Left forelimb (tissue), 1 donor: ENCODE measurements around the gene URAD.

Experiments
- DNase-seq: peaks from one replicate; pipeline ENCODE4 v3.0.0-alpha.2; 2018; ENCODE audit warnings: low spot score

URAD gene

DNA sequence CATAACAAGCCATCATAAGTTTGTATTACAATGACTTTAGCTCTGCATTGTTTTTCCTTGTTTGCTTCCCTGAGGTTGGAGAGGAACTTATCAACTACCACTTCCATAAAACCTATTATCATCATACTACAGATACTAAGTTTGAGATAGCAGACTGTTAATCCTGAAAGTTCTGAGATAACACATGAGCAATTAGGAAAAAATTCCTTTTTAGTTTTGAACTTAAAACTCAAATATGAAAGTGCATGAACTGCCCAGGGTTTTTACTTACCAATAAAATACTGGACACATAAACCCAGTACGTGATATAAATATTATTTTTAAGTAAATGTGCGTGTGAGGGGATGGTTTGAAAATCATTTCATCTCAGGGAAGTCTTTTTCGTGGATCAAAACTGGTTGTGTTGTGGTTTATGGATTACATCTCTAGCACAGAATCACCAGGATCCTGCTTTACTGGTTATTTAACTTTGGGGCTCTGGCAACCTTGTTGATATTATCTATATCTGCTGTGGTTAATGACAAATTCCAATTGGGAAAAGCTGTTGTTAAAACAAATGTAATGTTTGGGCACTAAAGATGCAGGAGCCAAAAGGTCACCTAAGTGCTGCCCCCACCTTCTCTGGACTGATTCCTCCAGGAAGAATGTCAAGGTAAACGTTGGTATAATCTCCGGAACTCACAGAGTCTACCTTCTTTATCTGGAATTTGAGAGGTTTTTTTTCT, 31.8 kb downstream of the URAD start:
- DNase-seq, result no peak

- DNase-seq, result no peak
Observed at GRCh38 chr13:27955014-27955591, 33.4 kb downstream of the URAD start.

DNA sequence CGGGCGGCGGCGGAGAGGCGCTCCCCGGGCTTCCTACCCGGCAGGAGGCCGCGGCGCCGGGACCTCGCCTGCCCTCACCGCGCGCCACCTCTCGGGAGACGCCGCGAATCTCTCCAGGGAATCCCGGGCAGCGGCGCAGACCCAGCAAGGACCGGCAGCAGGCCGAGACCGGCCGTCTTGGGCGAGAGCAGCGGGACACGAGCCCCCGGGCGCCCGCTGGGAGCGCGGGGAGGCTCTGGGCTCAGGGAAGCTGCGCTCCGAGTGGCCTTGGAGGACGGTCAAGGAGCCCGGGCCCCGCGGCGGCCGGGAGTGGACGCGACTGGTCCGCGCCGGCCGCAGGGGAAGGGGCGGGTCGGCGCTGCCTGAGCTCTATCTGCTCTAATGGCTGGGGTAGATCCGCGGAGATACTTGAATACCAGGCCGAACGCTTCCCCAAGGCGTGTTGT, 34.1 kb downstream of the URAD start:
- DNase-seq, result peak; percentile 64

DNA sequence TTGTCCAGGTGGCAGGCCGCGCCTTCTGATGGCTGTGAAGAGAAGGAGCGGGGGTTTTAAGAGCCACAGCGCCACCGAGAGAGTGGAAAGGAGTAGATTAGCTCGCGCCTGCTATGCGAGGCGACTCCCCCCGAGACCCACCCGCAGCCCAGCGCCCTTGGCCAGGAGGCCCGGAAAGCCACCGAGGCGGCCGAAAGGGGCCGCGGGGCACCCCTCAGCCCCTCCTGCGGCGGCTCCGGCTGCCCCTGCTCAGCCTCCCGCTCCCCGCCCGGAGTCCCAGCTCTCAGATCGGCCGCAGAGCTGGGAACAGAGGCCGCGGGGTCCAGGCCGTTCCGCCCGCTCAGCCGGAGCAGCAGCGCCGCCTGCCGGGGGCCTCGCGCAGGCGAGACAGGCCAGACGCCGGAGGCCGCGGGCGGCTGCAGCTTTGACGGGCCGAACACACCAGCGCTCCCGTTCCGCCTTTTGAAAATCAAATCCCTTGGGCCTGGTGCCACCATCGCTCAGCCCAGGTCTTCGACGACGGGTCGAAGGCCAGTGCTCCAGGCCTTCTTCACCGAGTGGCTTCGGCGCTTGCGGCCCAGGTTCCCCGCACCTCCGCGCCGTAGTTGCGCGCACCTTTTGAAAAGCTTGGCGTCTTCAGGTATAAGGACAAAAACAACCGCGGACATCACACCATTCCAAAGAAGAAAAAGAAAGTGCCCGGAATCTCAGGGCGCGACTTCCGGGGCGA, 34.7 kb downstream of the URAD start:
- peak; percentile 86 for DNase-seq

- DNase-seq, result peak; percentile 49
Observed at GRCh38 chr13:27952876-27953675, 35.4 kb downstream of the URAD start.

- DNase-seq, result no peak
Observed at GRCh38 chr13:27942972-27943371, 45.5 kb downstream of the URAD start.

DNA sequence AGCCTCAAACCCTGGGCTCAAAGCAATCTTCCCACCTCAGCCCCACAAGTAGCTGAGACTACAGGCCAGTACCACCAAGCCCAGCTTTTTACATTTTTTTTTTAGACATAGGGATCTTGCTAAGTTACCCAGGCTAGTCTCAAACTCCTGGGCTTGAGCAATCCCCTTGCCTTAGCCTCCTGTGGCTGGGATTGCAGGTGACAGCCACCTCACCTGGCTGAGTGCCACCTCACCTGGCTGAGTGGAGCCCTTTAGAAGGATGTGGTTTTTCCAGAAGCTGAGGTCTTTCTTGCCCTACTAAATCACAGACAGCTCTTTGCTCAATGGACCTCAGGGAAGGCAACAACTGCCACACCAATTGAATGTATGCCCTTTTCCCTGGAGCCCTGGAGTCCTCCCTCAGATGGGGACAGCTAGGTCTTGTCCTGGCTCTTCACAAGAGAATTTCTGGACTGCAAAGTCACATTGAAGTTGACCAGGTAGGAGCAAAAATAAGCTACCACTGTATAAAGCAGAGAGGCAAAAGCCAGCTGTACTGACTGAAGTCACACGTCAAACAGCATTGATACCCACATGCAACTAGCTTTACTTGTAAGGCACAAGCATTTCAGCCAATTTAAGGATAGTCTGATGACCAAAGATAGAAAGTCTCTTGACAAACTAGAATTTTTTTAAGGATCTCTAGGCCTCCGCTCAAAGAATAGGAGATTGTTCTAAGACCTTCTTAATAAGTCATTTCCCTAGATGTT, 54.7 kb downstream of the URAD start:
- DNase-seq, result no peak

DNA sequence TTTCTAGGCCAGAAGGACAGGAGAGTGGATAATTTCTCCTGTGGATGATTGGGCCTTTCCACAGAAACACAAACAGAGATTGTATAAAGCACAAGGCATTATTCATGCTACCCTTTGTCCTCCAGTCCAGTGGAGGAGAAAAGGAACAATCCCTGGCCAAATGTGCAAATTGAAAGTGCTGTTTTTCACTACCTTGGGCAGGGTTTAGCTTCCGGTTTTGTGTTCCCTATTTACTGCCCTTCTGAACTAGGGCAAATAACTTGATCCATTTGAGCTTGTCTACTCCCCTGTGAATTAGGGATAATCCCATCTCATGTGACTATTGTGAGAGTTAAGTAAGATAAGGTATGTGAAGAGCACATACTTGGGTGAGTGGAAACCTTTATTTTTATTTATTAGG, 55.4 kb downstream of the URAD start:
- DNase-seq, result no peak

DNA sequence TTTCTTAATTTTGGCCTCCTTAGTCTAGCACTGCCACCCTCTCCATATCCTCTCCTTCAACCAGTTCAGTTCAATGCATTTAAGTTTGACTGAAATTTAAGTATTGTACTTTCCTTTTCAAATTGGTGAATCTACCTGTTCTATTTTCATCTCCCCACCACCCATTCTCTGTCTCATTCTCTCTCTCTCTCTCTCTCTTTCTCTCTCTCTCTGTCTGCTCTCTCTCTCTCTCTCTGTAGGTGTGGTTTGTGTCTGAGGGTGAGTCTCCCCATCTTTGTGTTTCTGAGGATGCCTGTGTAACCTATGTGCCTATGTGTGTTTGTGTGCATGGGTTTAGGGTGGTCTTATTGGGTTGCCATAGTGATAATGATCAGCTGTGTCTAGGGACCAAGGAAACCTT, 58.6 kb downstream of the URAD start:
- DNase-seq, result no peak

DNA sequence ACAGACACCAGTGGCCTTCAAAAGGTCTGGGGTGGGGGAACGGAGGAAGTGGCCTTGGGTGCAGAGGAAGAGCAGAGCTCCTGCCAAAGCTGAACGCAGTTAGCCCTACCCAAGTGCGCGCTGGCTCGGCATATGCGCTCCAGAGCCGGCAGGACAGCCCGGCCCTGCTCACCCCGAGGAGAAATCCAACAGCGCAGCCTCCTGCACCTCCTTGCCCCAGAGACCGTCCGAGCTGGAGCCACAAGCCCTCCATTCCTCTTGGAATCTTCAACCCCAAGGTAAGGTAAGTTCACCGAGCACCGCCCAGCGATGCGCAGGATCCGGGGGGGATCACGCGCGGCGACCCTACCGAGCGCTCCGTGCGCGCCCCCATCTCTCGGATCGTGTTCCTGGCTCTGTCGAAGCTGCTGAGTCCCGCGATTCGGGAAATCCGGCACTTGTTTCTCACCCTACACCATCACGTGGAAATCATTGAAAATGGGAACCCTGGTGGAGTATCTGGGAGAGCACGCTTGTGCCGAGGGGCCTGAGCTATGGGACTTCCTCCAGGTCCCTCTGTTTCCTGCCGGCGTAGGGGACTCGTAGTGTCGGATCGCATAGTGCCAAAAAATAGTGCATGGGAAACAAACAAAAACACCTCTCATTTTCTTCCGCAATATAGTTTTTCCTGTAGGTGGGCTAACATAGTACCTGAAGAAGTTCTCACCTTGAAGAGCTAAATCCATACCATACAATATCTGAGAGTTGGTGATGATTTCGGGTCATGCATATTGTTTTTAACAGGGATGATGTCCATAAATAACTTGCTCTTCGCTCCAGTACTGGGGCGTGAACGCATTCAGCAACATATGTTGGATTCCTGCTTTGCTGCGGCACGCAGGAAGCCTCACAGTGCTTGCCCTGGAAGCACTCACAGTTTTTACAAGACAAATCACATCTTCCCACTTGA, 59.4 kb downstream of the URAD start:
- no peak for DNase-seq

DNA sequence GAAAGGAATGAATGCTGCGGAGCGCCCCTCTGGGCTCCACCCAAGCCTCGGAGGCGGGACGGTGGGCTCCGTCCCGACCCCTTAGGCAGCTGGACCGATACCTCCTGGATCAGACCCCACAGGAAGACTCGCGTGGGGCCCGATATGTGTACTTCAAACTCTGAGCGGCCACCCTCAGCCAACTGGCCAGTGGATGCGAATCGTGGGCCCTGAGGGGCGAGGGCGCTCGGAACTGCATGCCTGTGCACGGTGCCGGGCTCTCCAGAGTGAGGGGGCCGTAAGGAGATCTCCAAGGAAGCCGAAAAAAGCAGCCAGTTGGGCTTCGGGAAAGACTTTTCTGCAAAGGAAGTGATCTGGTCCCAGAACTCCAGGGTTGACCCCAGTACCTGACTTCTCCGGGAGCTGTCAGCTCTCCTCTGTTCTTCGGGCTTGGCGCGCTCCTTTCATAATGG, 60.1 kb downstream of the URAD start:
- DNase-seq, result no peak
